HG03103 (cell line): ENCODE data around the gene TCEAL8.

Source experiments
- ATAC-seq: cut with Tn5 transposase; IDR thresholded peaks from one replicate; pipeline ENCODE4 v1.9.1; 2021; ENCODE audit warnings: low read depth; ENCODE audit not compliant: unreplicated experiment

The TCEAL8 gene

DNA sequence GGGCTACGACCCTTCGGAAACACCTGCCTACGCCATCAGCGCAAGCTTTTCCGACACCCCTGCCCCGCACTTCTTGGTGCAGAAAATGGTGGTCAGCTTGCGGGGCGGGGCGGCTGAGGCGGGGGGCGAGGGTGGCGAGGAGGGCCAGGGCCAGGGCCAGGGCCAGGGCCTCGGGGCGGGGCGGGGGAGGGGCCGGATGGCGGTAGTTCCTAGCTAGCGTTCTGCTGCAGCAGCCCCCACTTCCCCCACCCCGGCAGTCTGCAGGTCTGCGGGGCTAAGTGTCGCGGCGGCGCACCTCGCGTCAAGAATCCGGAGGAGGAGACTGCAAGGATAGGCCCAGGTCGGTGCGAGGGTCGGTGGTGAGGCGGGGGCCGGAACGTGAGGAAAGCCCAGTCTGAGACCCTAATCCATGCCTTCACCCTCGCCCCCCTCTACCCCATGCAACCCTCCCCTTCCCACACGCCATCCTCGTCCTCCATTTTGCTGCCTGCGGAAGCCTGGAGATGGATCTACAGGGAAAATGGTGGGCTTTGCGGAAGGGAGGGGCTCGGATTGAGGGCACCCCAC, 39.4 kb downstream of the TCEAL8 start:
- no peak for ATAC-seq

DNA sequence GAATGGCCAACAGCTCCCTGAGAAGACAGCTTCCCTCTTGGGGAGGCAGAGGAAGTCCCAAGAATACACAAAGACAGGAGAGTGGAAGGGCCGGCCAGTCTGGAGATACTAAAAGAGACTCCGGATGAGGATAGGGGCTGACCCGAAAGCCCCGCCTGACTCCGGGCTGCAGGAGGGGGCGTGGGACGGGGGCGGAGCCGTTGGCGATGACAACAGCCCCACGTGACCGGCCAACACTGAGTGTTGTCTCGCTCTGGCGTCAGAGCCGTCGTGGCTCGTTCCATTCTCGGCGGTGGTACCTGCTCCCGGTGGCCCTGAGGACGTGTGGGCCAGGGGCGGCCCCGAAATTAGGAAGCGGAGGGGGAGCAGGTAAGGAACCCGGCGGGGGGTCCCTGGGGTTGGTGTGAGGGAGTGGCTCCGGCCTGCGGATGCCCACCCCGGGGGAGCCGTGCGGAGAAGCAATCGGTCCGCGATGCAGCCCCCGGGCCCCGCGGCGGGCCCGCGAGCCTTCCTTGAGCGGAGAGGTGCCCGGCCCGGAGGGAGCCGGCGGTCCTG, 40.0 kb downstream of the TCEAL8 start, which contains the start of gene BEX4:
Gene BEX4 (plus strand): TSS at position 239 of the 555 bp plus-strand sequence. CDS start 1,046 bp downstream, outside the sequence.
- ATAC-seq, result peak; percentile 89

DNA sequence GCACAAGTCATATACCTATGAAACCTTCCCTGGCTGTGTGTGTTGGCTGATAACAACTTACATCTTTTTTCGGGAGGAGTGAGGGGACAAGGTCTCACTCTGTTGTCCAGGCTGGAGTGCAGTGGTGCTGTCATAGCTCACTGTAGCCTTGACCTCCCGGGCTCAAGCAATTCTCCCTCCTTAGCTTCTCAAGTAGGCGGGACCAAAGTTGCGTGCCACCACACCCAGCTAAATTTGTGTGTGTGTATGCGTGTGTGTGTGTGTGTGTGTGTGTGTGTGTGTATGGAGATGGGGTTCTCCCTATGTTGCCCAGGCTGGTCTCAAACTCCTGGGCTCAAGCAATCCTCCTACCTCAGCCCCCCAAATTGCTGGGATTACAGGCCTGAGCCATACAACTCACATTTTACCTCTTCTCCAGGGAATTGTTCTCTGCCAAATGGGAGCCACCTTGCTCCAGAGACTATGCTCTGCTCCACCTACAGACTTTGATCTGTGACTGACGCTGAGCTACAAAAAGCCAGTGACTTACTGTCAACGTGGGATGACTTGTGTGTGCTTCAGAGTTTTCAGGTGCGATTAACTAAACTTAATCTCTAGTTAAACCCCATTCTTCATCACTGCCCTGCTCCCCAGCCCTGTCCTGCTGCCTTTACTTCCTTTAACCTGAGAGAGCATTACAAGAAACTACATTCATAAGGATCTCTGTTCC, 42.1 kb downstream of the TCEAL8 start:
- no peak for ATAC-seq

DNA sequence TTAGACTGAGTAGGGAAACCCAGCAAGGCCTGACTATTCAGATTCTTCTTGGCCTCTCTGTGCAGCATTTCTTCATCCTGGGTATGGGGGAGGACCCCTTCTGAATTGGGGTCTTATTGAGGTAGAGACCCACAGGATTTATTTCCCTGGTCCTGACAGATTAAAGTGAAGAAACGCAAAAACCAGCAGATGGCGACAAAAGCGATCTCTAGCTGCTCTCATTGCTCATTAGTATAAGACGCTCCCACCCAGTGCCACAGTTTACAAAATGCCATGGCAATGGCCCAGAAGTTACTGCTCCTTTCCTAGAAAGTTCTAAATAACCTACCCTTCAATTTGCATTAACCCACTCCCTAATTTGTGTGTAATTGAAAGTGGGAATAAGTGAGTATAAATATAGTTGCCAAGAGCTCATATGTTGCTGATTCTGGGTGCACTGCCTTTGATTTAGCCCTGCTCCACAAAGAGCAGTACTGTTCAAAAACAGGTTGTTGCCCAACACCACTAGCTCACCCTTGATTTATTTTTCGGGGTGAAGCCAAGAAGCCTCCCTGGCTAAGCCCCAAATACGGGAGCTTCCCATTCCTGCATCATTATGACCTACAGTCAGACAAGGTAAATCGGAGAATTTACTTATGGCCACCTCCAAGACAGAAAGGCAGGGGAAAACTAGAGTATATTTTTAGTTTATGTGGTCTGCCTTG, 43.8 kb downstream of the TCEAL8 start:
- no peak for ATAC-seq

DNA sequence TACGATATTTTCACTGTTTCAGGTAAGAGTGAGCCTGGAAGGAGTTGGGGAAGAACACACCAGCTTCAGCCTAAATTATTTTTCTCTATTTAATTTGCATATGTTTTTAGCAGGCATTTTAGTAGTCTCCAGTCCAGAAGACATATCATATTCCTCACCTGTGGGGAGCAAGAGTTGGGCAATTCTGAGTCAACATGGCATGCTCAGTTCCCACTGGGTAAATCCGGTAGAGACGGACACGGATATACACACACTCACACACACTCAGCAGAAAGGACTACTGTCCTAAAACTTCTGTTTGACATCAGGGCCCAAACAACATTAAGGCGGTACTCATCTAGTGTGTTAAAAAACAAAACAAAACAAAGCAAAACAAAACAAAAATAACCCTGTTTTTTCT, 44.9 kb downstream of the TCEAL8 start:
- no peak for ATAC-seq
